IPS-18a (cell line): ENCODE measurements around the gene GLRX.
"Not testable (repeated sequence)": the region's sequence is repeated elsewhere in the genome, so short reads cannot be mapped to it uniquely, and the experiment has no call there.

Experiments used
- H3K27ac ChIP-seq: one replicate; pipeline ENCODE4 v1.5.1; 2013; ENCODE audit warnings: low read length
- H3K27me3 ChIP-seq: one replicate; pipeline ENCODE4 v1.6.1; 2013; ENCODE audit warnings: mild to moderate bottlenecking, low read length; ENCODE audit not compliant: control insufficient read depth, insufficient read depth
- H3K36me3 ChIP-seq: one replicate; pipeline ENCODE4 v1.6.1; 2013; ENCODE audit warnings: low read depth, low read length; ENCODE audit not compliant: control insufficient read depth
- H3K4me1 ChIP-seq: one replicate; pipeline ENCODE4 v1.6.1; 2013; ENCODE audit warnings: low read depth, low read length; ENCODE audit not compliant: control insufficient read depth
- H3K4me3 ChIP-seq: one replicate; pipeline ENCODE4 v1.5.1; 2013; ENCODE audit warnings: low read length
- H3K9ac ChIP-seq: one replicate; pipeline ENCODE4 v1.6.1; 2013; ENCODE audit warnings: mild to moderate bottlenecking, low read length, moderate library complexity
- H3K9me3 ChIP-seq: one replicate; pipeline ENCODE4 v1.6.1; 2013; ENCODE audit warnings: low read depth, low read length; ENCODE audit not compliant: control insufficient read depth

Gene GLRX

DNA sequence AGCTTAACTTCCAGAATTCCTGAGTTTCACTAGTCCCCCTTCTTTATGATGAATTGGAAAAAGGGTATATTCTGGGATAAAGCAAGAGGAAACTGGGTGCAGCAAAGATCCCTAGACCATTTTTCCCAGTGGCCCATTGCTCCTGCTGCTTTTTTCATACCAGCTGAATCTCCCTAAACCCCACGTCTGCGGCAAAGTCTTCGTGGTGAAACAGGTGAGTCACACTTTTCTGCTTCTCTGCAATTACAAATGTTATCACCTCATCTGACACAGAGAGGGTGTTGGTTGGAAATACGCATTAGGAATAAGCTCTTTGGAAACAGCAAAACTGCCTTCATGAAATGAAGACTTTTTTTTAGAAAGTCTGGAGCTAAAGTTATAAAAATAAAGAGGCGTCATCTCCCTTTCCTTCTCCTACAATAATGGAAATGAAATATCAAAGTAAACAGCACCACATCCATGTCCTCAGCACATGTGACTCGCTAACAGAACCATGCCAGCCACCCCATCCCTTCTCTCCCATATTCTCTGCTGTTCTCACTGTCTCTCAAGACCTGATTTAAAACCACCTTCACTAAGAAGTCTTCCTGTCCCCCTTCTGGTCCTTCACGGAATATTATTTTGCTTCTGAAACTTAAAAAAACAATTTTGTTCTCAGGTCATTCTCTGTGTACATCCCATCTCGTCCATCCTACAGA is 39.5 kb upstream of the GLRX start:
- no peak overlapping the region for H3K9ac ChIP-seq
- no peaks in the 10 kb centered on the region for H3K36me3 ChIP-seq
- peaks cover 13% of the 10 kb centered on the region for H3K4me1 ChIP-seq
- peaks cover 5% of the 10 kb centered on the region for H3K27me3 ChIP-seq
- no peak overlapping the region for H3K27ac ChIP-seq
- H3K4me3 ChIP-seq = no peak overlapping the region
- no peaks in the 10 kb centered on the region for H3K9me3 ChIP-seq

DNA sequence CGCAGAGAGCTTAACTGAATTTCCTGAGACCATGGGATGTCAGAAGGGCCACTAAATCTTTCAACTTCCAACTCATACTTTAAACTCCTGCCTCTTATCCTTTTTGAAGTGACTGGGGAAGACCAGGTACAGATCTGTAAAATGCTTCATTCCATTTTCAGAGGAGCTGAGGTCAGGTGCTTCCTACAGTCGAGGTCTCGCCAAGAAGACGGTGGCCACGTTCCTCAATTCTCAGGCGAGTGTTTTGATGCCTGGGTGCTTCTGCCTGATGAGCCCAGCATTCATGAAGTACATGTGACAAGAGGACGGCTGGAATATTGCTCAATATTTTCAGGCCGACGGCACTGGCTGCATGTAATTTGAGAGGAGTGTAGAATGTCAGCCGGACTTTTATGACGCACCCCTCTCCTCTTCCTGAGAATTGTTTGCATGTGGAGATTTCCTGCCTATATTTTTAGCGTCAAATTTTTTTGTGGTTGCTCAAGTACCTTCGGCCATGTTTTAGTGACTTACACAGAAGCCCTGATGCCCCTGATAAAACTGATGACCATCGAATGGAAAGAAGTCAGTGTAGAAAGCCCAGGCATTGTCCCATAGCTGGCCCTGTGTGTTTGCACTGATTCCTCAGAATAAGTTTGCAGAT is 38.8 kb upstream of the GLRX start:
- H3K4me1 ChIP-seq = peaks cover 13% of the 10 kb centered on the region
- H3K9ac ChIP-seq = no peak overlapping the region
- H3K27ac ChIP-seq = no peak overlapping the region

DNA sequence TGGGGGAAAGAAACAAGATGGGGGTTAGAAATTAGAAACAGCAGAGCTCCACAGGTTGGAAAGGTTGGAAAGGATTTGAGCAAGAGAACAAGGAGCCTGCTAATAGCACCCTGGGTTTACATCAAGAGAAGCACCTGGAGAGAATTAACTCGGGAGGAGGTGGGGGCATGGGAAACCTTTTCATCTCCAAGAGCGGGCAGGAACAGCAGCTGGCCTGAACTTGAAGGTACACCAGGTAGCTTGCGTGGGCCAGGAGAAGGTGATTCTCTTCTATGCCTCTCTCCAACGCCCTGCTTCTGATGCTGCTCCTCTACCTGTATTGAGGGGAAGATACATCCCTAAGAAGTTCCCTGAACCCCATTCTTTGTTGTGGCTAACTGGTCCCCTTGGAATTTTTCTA is 37.1 kb upstream of the GLRX start:
- Histone ChIP-seq H3K4me3 (no peak overlapping the region), H3K9ac (no peak overlapping the region), H3K9me3 (no peaks in the 10 kb centered on the region), H3K4me1 (peaks cover 13% of the 10 kb centered on the region), H3K27ac (no peak overlapping the region), H3K36me3 (no peaks in the 10 kb centered on the region), H3K27me3 (peaks cover 5% of the 10 kb centered on the region)

More for the DNA sequence above, 38.8 kb upstream of the GLRX start:
- Histone ChIP-seq H3K36me3 (no peaks in the 10 kb centered on the region), H3K27me3 (peaks cover 5% of the 10 kb centered on the region), H3K9me3 (no peaks in the 10 kb centered on the region), H3K4me3 (no peak overlapping the region)

DNA sequence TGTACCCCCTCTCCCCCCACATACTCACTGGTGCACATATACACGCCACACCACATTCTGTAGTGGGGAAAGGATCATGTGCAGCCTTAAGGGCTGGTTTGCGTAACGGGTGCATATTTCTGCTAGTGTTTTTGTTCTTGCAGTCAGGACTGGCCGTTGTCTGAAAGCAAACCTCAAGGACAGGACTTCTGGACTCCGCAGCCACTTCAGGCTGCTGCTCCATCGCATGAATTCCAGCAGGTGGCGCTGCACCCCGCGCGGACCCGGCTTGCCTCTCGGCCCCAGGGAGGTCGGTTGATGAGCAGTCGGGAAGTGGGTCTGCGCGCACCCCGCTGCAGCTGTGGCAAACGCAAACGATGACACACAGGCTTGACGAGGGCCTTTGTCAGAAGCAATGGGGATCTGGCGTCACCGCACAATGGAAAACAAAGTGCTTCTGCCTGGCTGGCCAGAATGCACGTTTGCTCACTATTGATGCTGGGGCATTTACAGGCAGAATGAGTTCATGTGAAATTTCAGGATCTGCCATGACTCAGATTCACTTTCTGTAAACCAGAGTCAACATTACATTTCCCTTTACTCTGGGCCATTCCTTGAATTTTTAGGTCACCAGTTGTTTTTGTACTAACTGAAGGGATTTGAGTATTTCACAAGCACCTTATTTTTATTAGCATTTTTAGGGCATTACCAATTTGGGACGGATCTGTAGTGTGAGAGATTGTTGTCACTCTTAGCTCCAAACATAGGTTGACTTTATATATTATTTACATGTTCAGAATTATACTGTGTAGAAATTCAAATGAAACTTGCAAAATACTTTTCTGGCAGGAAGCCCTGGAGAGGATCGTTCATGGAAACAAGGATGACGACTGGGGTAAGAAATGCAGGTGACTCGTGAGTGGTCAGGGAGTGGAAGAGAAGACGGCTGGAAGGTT is 36.4 kb upstream of the GLRX start:
- Histone ChIP-seq H3K27me3 (peaks cover 5% of the 10 kb centered on the region), H3K4me3 (peak overlapping the region; percentile 29), H3K36me3 (no peaks in the 10 kb centered on the region), H3K27ac (no peak overlapping the region), H3K9ac (no peak overlapping the region), H3K4me1 (peaks cover 13% of the 10 kb centered on the region), H3K9me3 (no peaks in the 10 kb centered on the region)

DNA sequence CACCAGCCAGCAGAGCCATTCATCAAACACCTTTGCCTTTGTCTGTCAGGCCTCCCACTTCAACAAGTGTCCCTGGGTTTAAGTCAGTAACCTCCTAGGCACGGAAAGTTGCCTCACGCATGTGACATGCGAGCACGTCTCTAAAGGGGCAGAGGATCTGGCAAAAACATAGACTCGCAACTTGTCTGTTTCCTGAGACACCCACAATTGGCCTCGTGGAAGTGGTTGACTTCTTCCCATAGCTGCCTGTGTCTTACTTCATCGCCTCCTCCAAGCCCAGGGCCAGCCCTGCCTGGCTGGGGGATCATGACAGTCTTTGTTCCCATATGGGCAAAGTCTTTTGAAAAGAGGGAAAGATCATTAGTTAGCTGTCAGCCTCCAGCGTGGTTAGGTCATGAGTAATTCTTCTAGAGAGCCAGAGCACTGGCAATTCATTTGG is 35.5 kb upstream of the GLRX start:
- Histone ChIP-seq H3K4me1 (peaks cover 9% of the 10 kb centered on the region), H3K4me3 (no peak overlapping the region), H3K9ac (no peak overlapping the region)

DNA sequence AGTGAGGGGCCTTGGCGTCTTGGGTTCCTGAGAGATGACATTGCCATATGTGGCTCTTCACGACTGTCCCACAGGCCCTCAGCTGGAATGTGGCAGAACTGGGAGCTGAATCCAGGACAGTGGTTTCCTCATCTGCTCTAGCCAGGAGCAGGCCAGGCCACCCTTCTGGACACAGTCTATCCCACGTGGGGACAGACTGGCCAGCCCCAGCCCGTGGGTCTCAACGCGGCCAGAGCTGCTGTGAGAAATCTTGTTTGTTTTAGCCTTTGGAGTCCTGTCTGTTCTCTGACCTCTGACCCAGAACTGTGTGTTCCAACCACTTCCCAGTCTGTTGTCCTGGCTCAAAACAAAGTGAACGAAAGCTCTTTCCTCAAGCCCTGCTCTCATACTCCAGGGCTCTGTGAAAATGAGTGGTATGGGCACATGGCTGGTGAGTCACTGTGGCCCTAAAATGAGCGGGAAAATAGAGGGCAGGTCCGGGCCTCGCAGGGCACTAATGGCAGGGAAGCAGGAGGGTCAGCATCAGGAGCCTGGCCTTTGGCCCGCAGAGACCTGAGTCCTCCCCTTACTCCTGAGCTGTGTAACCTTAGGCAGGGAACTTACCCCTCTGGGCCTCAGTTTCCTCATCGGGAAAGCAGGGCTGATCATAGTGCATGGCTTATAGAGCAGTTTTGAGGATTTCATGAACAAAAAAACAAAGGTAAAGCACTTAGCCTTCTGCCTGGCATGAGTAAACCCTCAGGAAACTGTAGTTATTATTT is 34.8 kb upstream of the GLRX start:
- peaks cover 9% of the 10 kb centered on the region for H3K4me1 ChIP-seq
- no peak overlapping the region for H3K27ac ChIP-seq
- peaks cover 5% of the 10 kb centered on the region for H3K27me3 ChIP-seq
- no peak overlapping the region for H3K4me3 ChIP-seq
- no peak overlapping the region for H3K9ac ChIP-seq
- H3K9me3 ChIP-seq = no peaks in the 10 kb centered on the region
- H3K36me3 ChIP-seq = no peaks in the 10 kb centered on the region

More for the DNA sequence above, 35.5 kb upstream of the GLRX start:
- no peaks in the 10 kb centered on the region for H3K9me3 ChIP-seq
- H3K27me3 ChIP-seq = peaks cover 5% of the 10 kb centered on the region
- H3K27ac ChIP-seq = no peak overlapping the region
- H3K36me3 ChIP-seq = no peaks in the 10 kb centered on the region

DNA sequence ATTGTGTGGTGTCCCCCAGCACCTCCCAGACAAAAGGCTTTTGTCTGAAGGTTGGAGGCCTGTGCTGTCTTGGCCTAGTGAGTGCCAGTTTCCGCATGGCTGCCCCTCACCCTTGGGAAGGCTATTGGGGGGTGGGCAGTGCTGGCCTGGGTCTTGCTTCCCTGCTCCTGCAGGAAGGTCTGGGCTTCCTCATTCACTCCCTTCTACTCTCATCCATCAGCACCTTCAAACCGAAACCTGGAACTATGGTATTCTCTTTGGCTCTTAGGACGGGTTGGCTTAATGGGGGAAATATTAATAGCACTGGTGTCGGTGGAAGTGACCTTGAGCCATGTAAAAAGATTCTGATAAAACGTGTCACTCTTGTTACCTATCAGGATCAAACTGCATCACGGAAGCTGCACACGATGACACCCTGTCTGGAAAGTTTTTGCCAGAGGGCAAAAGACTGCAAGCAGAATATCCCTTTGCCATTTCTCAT is 34.0 kb upstream of the GLRX start:
- no peaks in the 10 kb centered on the region for H3K36me3 ChIP-seq
- no peak overlapping the region for H3K9ac ChIP-seq
- H3K27ac ChIP-seq = no peak overlapping the region
- peaks cover 5% of the 10 kb centered on the region for H3K27me3 ChIP-seq
- peaks cover 9% of the 10 kb centered on the region for H3K4me1 ChIP-seq
- no peaks in the 10 kb centered on the region for H3K9me3 ChIP-seq
- H3K4me3 ChIP-seq = no peak overlapping the region

DNA sequence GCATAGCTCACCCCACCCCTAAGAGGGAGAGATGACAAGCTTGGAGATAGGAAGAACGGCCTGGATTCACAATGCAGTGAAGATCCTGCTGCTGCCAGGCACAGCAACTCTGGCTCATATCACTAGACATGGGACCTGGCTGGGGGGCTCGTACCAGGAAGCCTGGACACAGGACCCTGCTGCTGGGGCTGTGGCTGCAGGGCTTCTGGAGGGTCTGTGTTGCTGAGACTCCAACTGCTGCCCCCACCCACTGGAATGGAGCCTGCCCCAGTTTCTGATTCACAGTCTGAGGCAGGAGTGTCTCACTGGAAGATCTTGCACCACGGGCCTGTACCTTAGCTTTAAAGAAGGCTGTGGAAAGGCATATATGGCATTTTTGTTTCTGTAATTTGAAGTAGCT is 31.0 kb upstream of the GLRX start:
- no peaks in the 10 kb centered on the region for H3K4me1 ChIP-seq
- H3K27me3 ChIP-seq = no peaks in the 10 kb centered on the region
- H3K9ac ChIP-seq = no peak overlapping the region
- H3K27ac ChIP-seq = no peak overlapping the region
- H3K4me3 ChIP-seq = no peak overlapping the region
- H3K9me3 ChIP-seq = no peaks in the 10 kb centered on the region
- H3K36me3 ChIP-seq = no peaks in the 10 kb centered on the region

DNA sequence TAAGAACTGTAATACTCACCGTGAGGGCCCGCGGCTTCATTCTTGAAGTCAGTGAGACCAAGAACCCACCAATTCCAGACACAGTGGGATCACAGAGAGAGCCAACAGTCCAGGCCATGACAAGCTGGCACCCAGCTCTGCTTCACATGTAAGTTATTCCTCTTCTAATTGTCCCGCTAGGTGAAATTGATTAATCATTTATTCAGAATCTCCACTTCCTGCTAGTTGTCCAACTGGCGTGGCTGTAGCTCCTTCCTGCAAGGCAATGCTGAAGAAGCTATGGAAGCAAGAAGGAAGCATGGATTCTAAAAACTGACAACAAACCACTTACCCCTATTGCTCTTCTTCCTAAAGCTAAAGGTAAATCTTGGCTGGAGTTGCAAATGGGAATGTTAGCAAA is 30.0 kb upstream of the GLRX start:
- no peaks in the 10 kb centered on the region for H3K9me3 ChIP-seq
- H3K36me3 ChIP-seq = no peaks in the 10 kb centered on the region
- H3K27ac ChIP-seq = no peak overlapping the region
- no peak overlapping the region for H3K9ac ChIP-seq
- H3K4me3 ChIP-seq = no peak overlapping the region
- no peaks in the 10 kb centered on the region for H3K27me3 ChIP-seq
- H3K4me1 ChIP-seq = no peaks in the 10 kb centered on the region

DNA sequence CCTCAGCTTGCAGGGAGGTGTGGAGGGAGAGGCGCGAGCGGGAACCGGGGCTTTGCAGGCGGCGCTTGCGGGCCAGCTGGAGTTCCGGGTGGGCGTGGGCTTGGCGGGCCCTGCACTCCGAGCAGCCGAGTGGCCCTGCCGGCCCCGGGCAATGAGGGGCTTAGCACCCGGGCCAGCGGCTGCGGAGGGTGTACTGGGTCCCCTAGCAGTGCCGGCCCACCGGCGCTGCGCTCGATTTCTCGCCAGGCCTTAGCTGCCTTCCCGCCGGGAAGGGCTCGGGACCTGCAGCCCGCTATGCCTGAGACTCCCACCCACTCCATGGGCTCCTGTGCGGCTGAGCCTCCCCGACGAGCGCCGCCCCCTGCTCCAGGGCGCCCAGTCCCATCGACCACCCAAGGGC is 28.6 kb upstream of the GLRX start:
- not testable (repeated sequence) for H3K27ac ChIP-seq, H3K36me3 ChIP-seq, H3K4me3 ChIP-seq, H3K4me1 ChIP-seq, H3K9me3 ChIP-seq, H3K27me3 ChIP-seq, H3K9ac ChIP-seq

DNA sequence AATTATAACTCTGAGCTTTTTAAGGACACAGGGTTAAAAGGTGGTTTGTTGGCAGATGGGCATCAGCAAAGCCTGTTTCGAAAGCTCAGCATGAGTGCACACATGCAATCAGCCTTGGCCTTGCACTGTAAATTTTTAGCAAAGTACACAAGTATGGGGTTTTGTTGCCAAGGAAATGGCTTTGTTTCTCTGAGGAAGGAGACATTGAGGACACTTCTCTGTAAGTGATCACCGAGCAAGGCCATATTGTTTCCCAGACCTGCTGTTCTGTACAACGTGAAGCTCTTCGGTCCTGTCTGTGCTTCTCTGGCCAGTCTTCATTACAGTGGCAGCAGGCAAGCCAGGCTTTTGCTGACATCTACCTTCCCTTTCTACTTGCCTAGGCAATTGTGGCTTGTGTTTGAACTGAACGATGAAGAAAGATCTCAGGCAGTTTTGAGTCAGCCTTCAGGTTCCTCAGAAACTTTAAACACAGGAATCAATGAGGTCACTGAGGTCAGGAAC is 27.9 kb upstream of the GLRX start:
- Histone ChIP-seq H3K36me3 (no peaks in the 10 kb centered on the region), H3K9ac (no peak overlapping the region), H3K27ac (no peak overlapping the region), H3K9me3 (no peaks in the 10 kb centered on the region), H3K27me3 (no peaks in the 10 kb centered on the region), H3K4me1 (no peaks in the 10 kb centered on the region), H3K4me3 (no peak overlapping the region)
